H1 (cell line): ENCODE results near the gene TMEM170A. TPM values are rescaled to one million over a fixed set of nuclear protein-coding genes. Genes with fewer than 3 reads are reported as not detected.

Experiments used
- CTCF ChIA-PET: fragments of 300-600 bp; sonication (Branson Sonifier 250); formaldehyde crosslinking; loops from one replicate; lab custom pipeline; 2021; ENCODE audit not compliant: partially characterized antibody; lab: Charles Lee
- POLR2A ChIA-PET: fragments of 300-600 bp; sonication (Branson Sonifier 250); formaldehyde crosslinking; loops from one replicate; lab custom pipeline; 2021; ENCODE audit warnings: inconsistent platforms; ENCODE audit not compliant: partially characterized antibody; lab: Charles Lee
- DNase-seq, 2 experiments: peaks; one replicate each; pipeline versions ENCODE4 v3.0.0 to v3.0.0-alpha.2; 2010 to 2022; ENCODE audit warnings: low spot score in 2 of 2, low read depth in 1 of 2, mixed read lengths in 1 of 2
- FAIRE-seq: peaks from 2 replicates; lab custom pipeline; 2011; peaks lifted over from hg19 to GRCh38; lab: Jason Lieb, UNC
- H2AFZ ChIP-seq: 2 replicates; pipeline ENCODE4 v1.8.1; 2012; ENCODE audit warnings: low read length, inconsistent platforms
- H2AK5ac ChIP-seq: 2 replicates; pipeline ENCODE4 v1.6.1; 2013; ENCODE audit warnings: low read depth, low read length
- H2BK120ac ChIP-seq: replicated peaks from 2 replicates; pipeline ENCODE3; 2013; ENCODE audit warnings: low read depth, low read length, inconsistent platforms
- H2BK12ac ChIP-seq: 2 replicates; pipeline ENCODE4 v1.6.1; 2013; ENCODE audit warnings: low read depth, low read length
- H2BK15ac ChIP-seq: 2 replicates; pipeline ENCODE4 v1.6.1; 2013; ENCODE audit warnings: low read length
- H2BK20ac ChIP-seq: 2 replicates; pipeline ENCODE4 v1.6.1; 2013; ENCODE audit warnings: low read length
- H2BK5ac ChIP-seq: 2 replicates; pipeline ENCODE4 v1.6.1; 2013; ENCODE audit warnings: low read depth, low read length
- H3K14ac ChIP-seq: 2 replicates; pipeline ENCODE4 v1.6.1; 2013; ENCODE audit warnings: inconsistent platforms; ENCODE audit not compliant: insufficient read length
- H3K18ac ChIP-seq: 2 replicates; pipeline ENCODE4 v1.6.1; 2013; ENCODE audit warnings: low read length; ENCODE audit errors: extremely low read depth
- H3K23ac ChIP-seq: 2 replicates; pipeline ENCODE4 v1.6.1; 2013; ENCODE audit warnings: inconsistent platforms; ENCODE audit not compliant: insufficient read length
- H3K23me2 ChIP-seq: 2 replicates; pipeline ENCODE4 v1.6.1; 2013; ENCODE audit warnings: low read depth, low read length
- H3K27ac ChIP-seq: 2 replicates; pipeline ENCODE4 v1.6.1; 2011; ENCODE audit warnings: low read depth, low read length, inconsistent platforms
- H3K27me3 ChIP-seq, 4 experiments: replicated peaks in 1 of 4; 1 replicate in 1 of 4; 2 replicates in 3 of 4; pipeline versions ENCODE4 v1.6.1 to v1.8.1; 2011 to 2013; ENCODE audit warnings: low read length in 3 of 4, mild to moderate bottlenecking in 3 of 4, inconsistent platforms in 2 of 4, mixed read lengths in 2 of 4, moderate library complexity in 1 of 4; ENCODE audit not compliant: control insufficient read depth in 3 of 4, insufficient read depth in 3 of 4; ENCODE audit errors: extremely low read depth in 1 of 4
- H3K36me3 ChIP-seq, 4 experiments: 2 replicates each; pipeline versions ENCODE4 v1.6.1 to v1.8.1; 2011 to 2013; ENCODE audit warnings: mild to moderate bottlenecking in 4 of 4, low read length in 3 of 4, moderate library complexity in 2 of 4, control low read depth in 1 of 4, inconsistent platforms in 1 of 4; ENCODE audit not compliant: insufficient read depth in 4 of 4, control insufficient read depth in 2 of 4
- H3K4ac ChIP-seq: replicated peaks from 2 replicates; pipeline ENCODE3; 2013; ENCODE audit warnings: low read length, low read depth, mixed read lengths, inconsistent platforms; ENCODE audit not compliant: insufficient read length
- H3K4me1 ChIP-seq, 4 experiments: replicated peaks in 1 of 4; 1 replicate in 1 of 4; 2 replicates in 3 of 4; pipeline versions ENCODE4 v1.6.1 to v1.8.1; 2011 to 2013; ENCODE audit warnings: low read length in 3 of 4, inconsistent platforms in 2 of 4, mixed read lengths in 1 of 4; ENCODE audit not compliant: insufficient read depth in 4 of 4, control insufficient read depth in 3 of 4
- H3K4me2 ChIP-seq, 2 experiments: 2 replicates each; pipeline versions ENCODE4 v1.6.1 to v1.8.1; 2011 to 2013; ENCODE audit warnings: low read depth in 2 of 2, low read length in 2 of 2, control low read depth in 1 of 2, inconsistent platforms in 1 of 2, mild to moderate bottlenecking in 1 of 2; ENCODE audit not compliant: insufficient read depth in 1 of 2
- H3K4me3 ChIP-seq, 4 experiments: fragments of 200-600, 300-600 bp in 1 of 4; sonication (generic), shearing (Covaris generic), sonication (Bioruptor Twin) in 1 of 4; 2 replicates each; pipeline versions ENCODE4 v1.5.1 to v1.8.1; 2011 to 2016; ENCODE audit warnings: low read length in 4 of 4, low read depth in 3 of 4, control low read depth in 2 of 4, inconsistent platforms in 2 of 4, mild to moderate bottlenecking in 2 of 4, mixed read lengths in 1 of 4, moderate library complexity in 1 of 4; ENCODE audit not compliant: insufficient read depth in 2 of 4; ENCODE audit errors: extremely low read depth in 1 of 4
- H3K56ac ChIP-seq: replicated peaks from 2 replicates; pipeline ENCODE3; 2013; ENCODE audit warnings: low read depth, mild to moderate bottlenecking, mixed read lengths, low read length, inconsistent platforms; ENCODE audit not compliant: insufficient read length
- H3K79me1 ChIP-seq: 2 replicates; pipeline ENCODE4 v1.6.1; 2013; ENCODE audit warnings: low read depth, low read length, control low read depth
- H3K79me2 ChIP-seq, 2 experiments: 2 replicates each; pipeline versions ENCODE4 v1.6.1 to v1.8.1; 2012 to 2013; ENCODE audit warnings: low read length in 2 of 2, mild to moderate bottlenecking in 2 of 2, inconsistent platforms in 1 of 2; ENCODE audit not compliant: insufficient read depth in 2 of 2, control insufficient read depth in 1 of 2
- H3K9ac ChIP-seq, 4 experiments: replicated peaks in 1 of 4; 1 replicate in 1 of 4; 2 replicates in 3 of 4; pipeline versions ENCODE4 v1.6.1 to v1.8.1; 2011 to 2013; ENCODE audit warnings: low read depth in 3 of 4, low read length in 3 of 4, control low read depth in 2 of 4, mild to moderate bottlenecking in 2 of 4, moderate library complexity in 2 of 4, inconsistent platforms in 1 of 4; ENCODE audit errors: extremely low read depth in 1 of 4
- H3K9me3 ChIP-seq, 2 experiments: 2 replicates each; pipeline versions ENCODE4 v1.6.1 to v1.8.1; 2012 to 2013; ENCODE audit warnings: mild to moderate bottlenecking in 2 of 2, moderate library complexity in 2 of 2, control low read depth in 1 of 2, inconsistent platforms in 1 of 2, low read depth in 1 of 2, low read length in 1 of 2, mixed read lengths in 1 of 2; ENCODE audit not compliant: insufficient read depth in 2 of 2
- H4K20me1 ChIP-seq, 2 experiments: replicated peaks in 1 of 2; 2 replicates each; pipeline versions ENCODE3 to v1.8.1; 2011 to 2013; ENCODE audit warnings: inconsistent platforms in 2 of 2, low read length in 2 of 2, mild to moderate bottlenecking in 1 of 2; ENCODE audit not compliant: insufficient read depth in 2 of 2, control insufficient read depth in 1 of 2
- H4K5ac ChIP-seq: 2 replicates; pipeline ENCODE4 v1.6.1; 2013; ENCODE audit warnings: low read length, low read depth, mixed read lengths, inconsistent platforms; ENCODE audit not compliant: insufficient read length
- H4K8ac ChIP-seq: 2 replicates; pipeline ENCODE4 v1.8.0; 2013; ENCODE audit warnings: mild to moderate bottlenecking, moderate library complexity, low read length, inconsistent platforms; ENCODE audit not compliant: insufficient read depth; ENCODE audit errors: extremely low read depth
- H4K91ac ChIP-seq: replicated peaks from 2 replicates; pipeline ENCODE3; 2013; ENCODE audit warnings: low read length, mixed read lengths, inconsistent platforms; ENCODE audit not compliant: insufficient read length
- SP1 ChIP-seq: IDR thresholded peaks from 2 replicates; pipeline ENCODE4 v1.6.1; 2011; ENCODE audit warnings: low read depth, low read length
- YY1 ChIP-seq: IDR thresholded peaks from 2 replicates; pipeline ENCODE4 v1.6.1; 2011; ENCODE audit warnings: low read depth, mild to moderate bottlenecking, low read length
- WGBS, 2 experiments: shearing (Covaris generic) in 1 of 2; methylation state at CpG; one replicate each; pipeline versions ENCODE4 v1.1.6 to v1.1.7; 2013 to 2015; ENCODE audit warnings: low lambda C conversion rate in 2 of 2, mixed read lengths in 2 of 2, inconsistent platforms in 1 of 2, low coverage in 1 of 2, missing lambda C conversion rate in 1 of 2; ENCODE audit not compliant: insufficient replicate concordance in 2 of 2, insufficient coverage in 1 of 2, insufficient read length in 1 of 2; ENCODE audit errors: extremely low coverage in 1 of 2, missing lambda C conversion rate in 1 of 2; 5-methylcytosine and 5-hydroxymethylcytosine counted together
- polyA plus RNA-seq, 7 experiments: library from polyadenylated mRNA; depleted of rRNA in 3 of 7; stranded (reverse) in 5 of 7; unstranded in 2 of 7; fragments of >200 nt in 5 of 7; fragments of 200-250 nt in 2 of 7; gene quantifications; 1 replicate in 5 of 7; 2 replicates in 1 of 7; 4 replicates in 1 of 7; pipeline versions ENCODE4 v1.2.1 to v1.2.3, GENCODE V29; 2011 to 2013; ENCODE audit warnings: missing spikeins in 2 of 7, mixed read lengths in 2 of 7
- total RNA-seq: library from RNA; stranded (reverse); fragmentation: NEBNext Ultra II Directional; extraction: Animal tissue kit (Norgen Biotek cat#: 25700); gene quantifications from 2 replicates; pipeline ENCODE4 v1.2.1, GENCODE V29; 2021

TMEM170A gene
- total and polyA plus RNA-seq, 2 of the 8 experiments (the other 6 are each of a cell fraction or from before 2014, with no cell fraction given) = 22.9 to 56.6 TPM

DNA sequence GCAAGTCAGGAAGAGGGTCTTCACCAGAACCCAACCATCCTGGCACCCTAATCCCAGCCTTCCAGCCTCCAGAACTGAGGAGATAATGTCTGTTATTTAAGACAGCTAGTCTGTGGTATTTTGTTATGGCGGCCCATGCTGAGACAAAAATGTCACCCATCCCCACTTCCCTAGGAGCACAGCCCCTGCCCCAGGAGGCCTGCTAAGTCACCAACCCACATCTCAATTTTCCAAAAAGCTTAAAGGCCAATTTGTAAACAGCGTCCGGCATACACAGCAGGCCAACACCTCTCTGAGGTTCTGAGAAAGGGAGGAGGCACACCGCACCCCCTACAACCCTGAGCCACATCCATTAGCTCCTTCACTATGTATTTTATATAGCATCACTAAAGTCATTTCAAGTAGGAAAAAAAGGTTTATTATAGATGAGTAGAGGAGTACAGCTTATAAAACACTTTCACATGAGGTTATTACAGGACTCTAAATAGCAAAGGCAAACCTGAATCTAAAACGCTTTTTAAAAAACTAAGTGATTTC lies 6.9 kb downstream of the TMEM170A start:
- POLR2A ChIA-PET = interaction anchor here (0.9 to 3.7 kb wide), 4 partner anchors 13 to 37 kb away, joined by 3 to 21 read pairs (median 6); partner anchors contain the start of gene CFDP1
- Histone ChIP-seq H3K18ac (no peak overlapping the region), H4K5ac (no peak overlapping the region), H2BK15ac (no peak overlapping the region), H3K4me3 (no peak overlapping the region), H4K91ac (no peak overlapping the region), H2AK5ac (no peak overlapping the region), H3K23ac (no peak overlapping the region), H2BK12ac (0 out of 2 replicates have a peak overlapping the region, but pooled peaks have one; percentile 12), H4K8ac (no peak overlapping the region), H3K23me2 (no peaks in the 10 kb centered on the region), H3K4me2 (no peak overlapping the region), H3K27ac (no peak overlapping the region), H2BK5ac (no peak overlapping the region), H3K36me3 (no peaks in the 10 kb centered on the region), H4K20me1 (peaks cover 7 to 29% of the 10 kb centered on the region in 2 experiments), H3K79me1 (peaks cover 13% of the 10 kb centered on the region), H3K4me1 (peaks cover 3 to 6% (median 4%) of the 10 kb centered on the region in 4 experiments; a peak in 6 of 7 replicates), H2BK20ac (no peak overlapping the region), H3K9ac (no peak overlapping the region), H3K4ac (no peak overlapping the region), H3K9me3 (no peaks in the 10 kb centered on the region), H3K14ac (no peak overlapping the region), H3K79me2 (peaks cover 12 to 96% of the 10 kb centered on the region in 2 experiments), H2AFZ (no peak overlapping the region), H3K27me3 (no peaks in the 10 kb centered on the region), H3K56ac (no peak overlapping the region), H2BK120ac (no peak overlapping the region)
- CTCF ChIA-PET = interaction anchor here (0.5 to 2.4 kb wide), 8 partner anchors 9 to 1927 kb away, joined by 3 to 5 read pairs (median 3); no protein-coding TSS in a partner anchor
- TF ChIP-seq YY1 (no peak), SP1 (no peak)
- DNase-seq = no peak
- 88% methylated on average over 5 of the region's 5 CpGs; no CpG with 5 or more reads in 1 of the 2 experiments for WGBS, 2 experiments
- no peak for FAIRE-seq
